ENCODE measurements around the gene BRIX1. TPM values are rescaled to one million over a fixed set of nuclear protein-coding genes. Genes with fewer than 3 reads are reported as not detected.
A peak's percentile ranks its signal among the peaks of the same experiment; 100 is the strongest.

The BRIX1 gene
- total and polyA plus RNA-seq, 9 of the 15 experiments (the other 6 are each of a cell fraction or from before 2014, with no cell fraction given) = 115 to 193 (median 159) TPM

DNA sequence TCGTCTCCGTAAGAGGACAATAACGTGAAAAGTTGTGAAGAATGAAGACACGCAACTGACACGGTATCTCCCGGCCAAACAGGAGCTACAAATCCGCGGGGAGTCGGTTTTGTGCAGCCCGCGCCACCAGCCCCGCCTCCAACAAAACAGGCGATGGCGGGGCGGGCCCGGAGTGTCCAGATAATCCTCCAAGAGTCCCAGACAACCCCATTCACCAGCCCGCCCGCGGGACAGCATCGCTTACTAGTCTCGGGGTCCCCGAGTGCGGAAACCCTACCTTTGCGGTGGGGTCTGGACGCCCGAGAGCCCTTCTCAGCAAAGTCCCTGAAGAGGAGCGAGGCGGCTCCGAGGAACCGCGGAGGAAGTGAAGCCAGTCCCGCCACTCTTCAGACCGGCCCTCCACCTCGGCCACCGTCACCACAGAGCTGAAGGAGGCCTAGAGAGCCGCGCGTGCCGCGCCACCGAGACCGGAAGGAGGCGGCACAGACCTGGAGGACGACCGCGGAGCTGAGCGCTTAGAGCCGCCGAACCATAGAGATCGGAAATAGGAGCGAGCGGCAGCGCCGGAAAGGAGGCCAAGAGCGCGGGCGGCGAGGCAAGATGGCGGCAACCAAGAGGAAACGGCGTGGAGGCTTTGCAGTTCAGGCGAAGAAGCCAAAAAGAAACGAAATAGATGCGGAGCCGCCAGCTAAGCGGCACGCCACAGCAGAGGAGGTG is at the start of gene BRIX1, which contains the start of gene RAD1 (continued):
- TF ChIP-seq TRIM25 (IDR thresholded peaks at IDR 0.05; ENCODE audit: borderline replicate concordance) = no peak
- no peak for TF ChIP-seq IRF2 (CRISPR knock-in tag; IDR thresholded peaks at IDR 0.05)
- TF ChIP-seq NCOA1 (IDR thresholded peaks at IDR 0.05; ENCODE audit: low read depth) = peak; percentile 15; the same call in 1 of the 2 replicates
- no peak for TF ChIP-seq HDAC6 (IDR thresholded peaks at IDR 0.05; ENCODE audit: low read depth, low read length)
- peak; percentile 66 to 74; a peak in 3 of 4 replicates for TF ChIP-seq FOXK2 (conservative IDR thresholded peaks at IDR 0.05 in 1 of 2, IDR thresholded peaks at IDR 0.05 in 1 of 2; ENCODE audit: low read depth in 2 of 2)
- no peak for TF ChIP-seq MAFF (IDR thresholded peaks at IDR 0.05; ENCODE audit: low read length)
- TF ChIP-seq, protein P1, sequence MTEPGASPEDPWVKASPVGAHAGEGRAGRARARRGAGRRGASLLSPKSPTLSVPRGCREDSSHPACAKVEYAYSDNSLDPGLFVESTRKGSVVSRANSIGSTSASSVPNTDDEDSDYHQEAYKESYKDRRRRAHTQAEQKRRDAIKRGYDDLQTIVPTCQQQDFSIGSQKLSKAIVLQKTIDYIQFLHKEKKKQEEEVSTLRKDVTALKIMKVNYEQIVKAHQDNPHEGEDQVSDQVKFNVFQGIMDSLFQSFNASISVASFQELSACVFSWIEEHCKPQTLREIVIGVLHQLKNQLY (CRISPR knock-in tag; conservative IDR thresholded peaks at IDR 0.05) = no peak
- no peak for TF ChIP-seq SLC30A9 (CRISPR knock-in tag; IDR thresholded peaks at IDR 0.05)
- TF ChIP-seq FOXM1 (IDR thresholded peaks at IDR 0.05; ENCODE audit: low read depth) = no peak
- peak; percentile 66; the same call in 1 of the 2 replicates for TF ChIP-seq FOXM1 (CRISPR knock-in tag; IDR thresholded peaks at IDR 0.05; ENCODE audit: low read depth)
- TF ChIP-seq ZNF212 (CRISPR knock-in tag; IDR thresholded peaks at IDR 0.05) = no peak
- TF ChIP-seq MBD1 (CRISPR knock-in tag; IDR thresholded peaks at IDR 0.05) = no peak
- TF ChIP-seq ILK (tag; IDR thresholded peaks at IDR 0.05; ENCODE audit: borderline replicate concordance, low read depth) = no peak
- TF ChIP-seq SP1 (CRISPR knock-in tag; IDR thresholded peaks at IDR 0.05) = peak; percentile 87
- TF ChIP-seq HMGN3 (IDR thresholded peaks at IDR 0.05; ENCODE audit: borderline replicate concordance, extremely low read depth, insufficient read length, low read depth, low read length) = peak; percentile 96
- TF ChIP-seq ZNF23 (CRISPR knock-in tag; IDR thresholded peaks at IDR 0.05) = no peak
- TF ChIP-seq ZNF146 (CRISPR knock-in tag; IDR thresholded peaks at IDR 0.05; ENCODE audit: unreplicated experiment) = no peak
- peak; percentile 36 for TF ChIP-seq U2AF1 (optimal IDR thresholded peaks at IDR 0.05; ENCODE audit: low read depth, low read length)
- TF ChIP-seq POLR2AphosphoS5 (IDR thresholded peaks at IDR 0.05; ENCODE audit: control insufficient read depth, insufficient read depth, low read depth, low read length) = peak; percentile 86
- TF ChIP-seq SAP30 (IDR thresholded peaks at IDR 0.05; ENCODE audit: borderline replicate concordance, insufficient read depth, low read depth, low read length, poor library complexity, severe bottlenecking) = peak; percentile 96
- TF ChIP-seq YBX1 (IDR thresholded peaks at IDR 0.05) = no peak
- no peak for TF ChIP-seq ZSCAN29 (IDR thresholded peaks at IDR 0.05)

All from K562 (cell line).